Right atrium auricular region (tissue), 2 donors: Measurements from ENCODE around the gene CBARP. TPM values are rescaled to one million over a fixed set of nuclear protein-coding genes. Genes with fewer than 3 reads are reported as not detected.

Source experiments
- total RNA-seq, 2 donors: library from RNA; depleted of rRNA; stranded (reverse); fragments of >200 nt; gene quantifications; one replicate each; pipeline ENCODE4 v1.1.0, GENCODE V29; 2016

CBARP gene
- total RNA-seq, 2 donors from 2014 or later, result 2.4 to 2.6 TPM

Other genes with a start within 250 kb of the CBARP start
- gene GRIN3B, start 237.6 kb downstream of the CBARP start, total RNA-seq, result under 1 TPM in 1 of 2 donors, not detected in 1; 0.12 TPM
- gene TMEM259, start 216.9 kb downstream of the CBARP start, total RNA-seq, result 100 to 1,000 TPM; 129 to 170 TPM
- not detected for gene RNU6-2, start 216.5 kb downstream of the CBARP start, total RNA-seq
- 10 to 100 TPM; 47.8 to 48.5 TPM for gene CNN2, start 211.4 kb downstream of the CBARP start, total RNA-seq
- gene ABCA7, start 197.9 kb downstream of the CBARP start, total RNA-seq, result 1 to 10 TPM; 4.8 to 5.9 TPM
- gene ARHGAP45, start 170.8 kb downstream of the CBARP start, total RNA-seq, result 10 to 100 TPM in 1 of 2 donors, 1 to 10 TPM in 1; 5.2 to 12.8 TPM
- gene POLR2E, start 142.6 kb downstream of the CBARP start, total RNA-seq, result 100 to 1,000 TPM; 149 to 252 TPM
- 100 to 1,000 TPM; 404 to 529 TPM for gene GPX4, start 134.0 kb downstream of the CBARP start, total RNA-seq
- gene SBNO2, start 63.7 kb downstream of the CBARP start, total RNA-seq, result 10 to 100 TPM; 14.7 to 17.7 TPM
- gene STK11, start 32.2 kb downstream of the CBARP start, total RNA-seq, result 10 to 100 TPM; 62.0 to 64.7 TPM
- 100 to 1,000 TPM; 193 to 269 TPM for gene ATP5F1D, start 3.7 kb upstream of the CBARP start, total RNA-seq
- 10 to 100 TPM; 42.1 to 42.2 TPM for gene MIDN, start 10.6 kb upstream of the CBARP start, total RNA-seq
- gene CIRBP, start 31.3 kb upstream of the CBARP start, total RNA-seq, result 100 to 1,000 TPM; 288 to 385 TPM
- gene FAM174C, start 37.5 kb upstream of the CBARP start, total RNA-seq, result 10 to 100 TPM; 28.9 to 29.8 TPM
- gene EFNA2, start 47.9 kb upstream of the CBARP start, total RNA-seq, result not detected
- gene NDUFS7, start 145.9 kb upstream of the CBARP start, total RNA-seq, result 100 to 1,000 TPM; 234 to 326 TPM
- 10 to 100 TPM; 45.8 to 92.5 TPM for gene GAMT, start 163.5 kb upstream of the CBARP start, total RNA-seq
- gene DAZAP1, start 169.6 kb upstream of the CBARP start, total RNA-seq, result 10 to 100 TPM; 32.6 to 47.5 TPM
- 1,000 to 10,000 TPM; 1,712 to 2,156 TPM for gene RPS15, start 200.4 kb upstream of the CBARP start, total RNA-seq
- gene APC2, start 212.1 kb upstream of the CBARP start, total RNA-seq, result under 1 TPM; 0.04 to 0.35 TPM
- 10 to 100 TPM; 19.1 to 22.3 TPM for gene C19orf25, start 241.2 kb upstream of the CBARP start, total RNA-seq